Endodermal cell (in vitro differentiated cells): Measurements from ENCODE around the gene NCAM1. TPM values are rescaled to one million over a fixed set of nuclear protein-coding genes. Genes with fewer than 3 reads are reported as not detected.

ENCODE experiments used
- DNase-seq: peaks from one replicate; pipeline ENCODE4 v3.0.0-alpha.2; 2017
- H3K27ac ChIP-seq: 2 replicates; pipeline ENCODE4 v1.5.1; 2013; ENCODE audit warnings: mild to moderate bottlenecking, low read depth, low read length, moderate library complexity
- H3K27me3 ChIP-seq: 2 replicates; pipeline ENCODE4 v1.6.1; 2013; ENCODE audit warnings: mild to moderate bottlenecking, low read length, moderate library complexity; ENCODE audit not compliant: insufficient read depth, control insufficient read depth, poor library complexity, severe bottlenecking
- H3K36me3 ChIP-seq: 2 replicates; pipeline ENCODE4 v1.7.0; 2013; ENCODE audit warnings: mild to moderate bottlenecking, low read length, moderate library complexity; ENCODE audit not compliant: control insufficient read depth, insufficient read depth
- H3K4me1 ChIP-seq: one replicate; pipeline ENCODE4 v1.7.0; 2013; ENCODE audit warnings: low read length; ENCODE audit not compliant: control insufficient read depth, insufficient read depth
- H3K4me3 ChIP-seq: 2 replicates; pipeline ENCODE4 v1.5.1; 2013; ENCODE audit warnings: mild to moderate bottlenecking, low read length, moderate library complexity
- H3K9ac ChIP-seq: 2 replicates; pipeline ENCODE4 v1.6.1; 2013; ENCODE audit warnings: mild to moderate bottlenecking, low read length, moderate library complexity; ENCODE audit not compliant: poor library complexity, severe bottlenecking; ENCODE audit errors: extremely low read depth
- H3K9me3 ChIP-seq: 2 replicates; pipeline ENCODE4 v1.6.1; 2013; ENCODE audit warnings: mild to moderate bottlenecking, low read length, moderate library complexity; ENCODE audit not compliant: control insufficient read depth
- H3K27ac Mint-ChIP-seq: 2 replicates; pipeline ENCODE4 v1.8.0; 2020; ENCODE audit warnings: mixed read lengths
- H3K27me3 Mint-ChIP-seq: 2 replicates; pipeline ENCODE4 v1.8.0; 2021; ENCODE audit warnings: mild to moderate bottlenecking, mixed read lengths; ENCODE audit not compliant: insufficient read depth
- H3K36me3 Mint-ChIP-seq: 2 replicates; pipeline ENCODE4 v1.8.0; 2020; ENCODE audit warnings: low read depth, mixed read lengths
- H3K4me1 Mint-ChIP-seq: 2 replicates; pipeline ENCODE4 v1.8.0; 2020; ENCODE audit warnings: mixed read lengths
- H3K4me3 Mint-ChIP-seq: 2 replicates; pipeline ENCODE4 v1.8.0; 2020; ENCODE audit warnings: mild to moderate bottlenecking, moderate library complexity, mixed read lengths
- H3K9me3 Mint-ChIP-seq: 2 replicates; pipeline ENCODE4 v1.8.0; 2020; ENCODE audit warnings: mild to moderate bottlenecking, mixed read lengths
- WGBS, 2 experiments: methylation state at CpG; one replicate each; pipeline versions ENCODE4 v1.1.5 to v1.1.7; 2013; ENCODE audit warnings: missing lambda C conversion rate in 2 of 2, mixed read lengths in 1 of 2; ENCODE audit not compliant: insufficient coverage in 1 of 2, insufficient read length in 1 of 2; 5-methylcytosine and 5-hydroxymethylcytosine counted together
- total RNA-seq, 2 donors: library from RNA; stranded (reverse); fragmentation: NEBNext Ultra II Directional in 1 of 2; extraction: Animal tissue kit (Norgen Biotek cat#: 25700) in 1 of 2; gene quantifications; 2 replicates in 1 of 2; 3 replicates in 1 of 2; pipeline ENCODE4 v1.2.1, GENCODE V29; 2021
- TF ChIP-seq, protein P1 (sequence below): fragments of 200-600 bp; sonication (generic); conservative IDR thresholded peaks from 2 replicates; pipeline ENCODE4 v1.5.0; 2021; ENCODE audit warnings: antibody characterized with exemption, mild to moderate bottlenecking

The NCAM1 gene
- total RNA-seq, 2 donors from 2014 or later, result 1.6 to 2.9 TPM

DNA sequence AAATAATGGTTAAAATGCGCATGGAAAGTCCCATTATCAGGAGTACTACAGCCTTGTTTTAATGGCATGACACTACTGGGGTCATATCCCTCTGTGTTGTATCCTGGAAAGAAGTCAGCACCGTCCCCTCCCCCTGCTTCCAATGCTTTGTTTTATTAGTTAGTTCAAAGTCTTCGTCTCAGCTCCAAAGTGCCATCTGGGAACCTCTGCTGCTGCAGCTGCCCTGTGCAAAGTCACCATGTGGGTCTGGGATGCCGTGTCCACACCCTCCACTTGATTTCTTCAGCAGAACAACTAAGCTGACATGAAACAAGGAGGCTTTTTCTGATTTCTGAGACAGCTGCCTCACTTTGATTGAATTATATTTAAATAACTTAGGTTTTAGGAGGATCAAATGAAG lies 29.5 kb upstream of the NCAM1 start:
- peaks cover 16% of the 10 kb centered on the region for H3K4me1 Mint-ChIP-seq
- Histone ChIP-seq H3K27me3 (no peaks in the 10 kb centered on the region), H3K9me3 (no peaks in the 10 kb centered on the region), H3K4me3 (no peak overlapping the region), H3K27ac (no peak overlapping the region), H3K36me3 (no peaks in the 10 kb centered on the region), H3K4me1 (no peaks in the 10 kb centered on the region), H3K9ac (no peak overlapping the region)
- no peak for DNase-seq
- no peak overlapping the region for H3K4me3 Mint-ChIP-seq
- peaks cover 3% of the 10 kb centered on the region for H3K9me3 Mint-ChIP-seq
- TF ChIP-seq, protein P1, sequence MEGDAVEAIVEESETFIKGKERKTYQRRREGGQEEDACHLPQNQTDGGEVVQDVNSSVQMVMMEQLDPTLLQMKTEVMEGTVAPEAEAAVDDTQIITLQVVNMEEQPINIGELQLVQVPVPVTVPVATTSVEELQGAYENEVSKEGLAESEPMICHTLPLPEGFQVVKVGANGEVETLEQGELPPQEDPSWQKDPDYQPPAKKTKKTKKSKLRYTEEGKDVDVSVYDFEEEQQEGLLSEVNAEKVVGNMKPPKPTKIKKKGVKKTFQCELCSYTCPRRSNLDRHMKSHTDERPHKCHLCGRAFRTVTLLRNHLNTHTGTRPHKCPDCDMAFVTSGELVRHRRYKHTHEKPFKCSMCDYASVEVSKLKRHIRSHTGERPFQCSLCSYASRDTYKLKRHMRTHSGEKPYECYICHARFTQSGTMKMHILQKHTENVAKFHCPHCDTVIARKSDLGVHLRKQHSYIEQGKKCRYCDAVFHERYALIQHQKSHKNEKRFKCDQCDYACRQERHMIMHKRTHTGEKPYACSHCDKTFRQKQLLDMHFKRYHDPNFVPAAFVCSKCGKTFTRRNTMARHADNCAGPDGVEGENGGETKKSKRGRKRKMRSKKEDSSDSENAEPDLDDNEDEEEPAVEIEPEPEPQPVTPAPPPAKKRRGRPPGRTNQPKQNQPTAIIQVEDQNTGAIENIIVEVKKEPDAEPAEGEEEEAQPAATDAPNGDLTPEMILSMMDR, result no peak
- no peaks in the 10 kb centered on the region for H3K36me3 Mint-ChIP-seq
- peaks cover 14% of the 10 kb centered on the region for H3K27me3 Mint-ChIP-seq
- WGBS, 2 experiments, result 87 to 100% methylated on average over 2 to 4 of the region's 4 CpGs
- H3K27ac Mint-ChIP-seq, result no peak overlapping the region

DNA sequence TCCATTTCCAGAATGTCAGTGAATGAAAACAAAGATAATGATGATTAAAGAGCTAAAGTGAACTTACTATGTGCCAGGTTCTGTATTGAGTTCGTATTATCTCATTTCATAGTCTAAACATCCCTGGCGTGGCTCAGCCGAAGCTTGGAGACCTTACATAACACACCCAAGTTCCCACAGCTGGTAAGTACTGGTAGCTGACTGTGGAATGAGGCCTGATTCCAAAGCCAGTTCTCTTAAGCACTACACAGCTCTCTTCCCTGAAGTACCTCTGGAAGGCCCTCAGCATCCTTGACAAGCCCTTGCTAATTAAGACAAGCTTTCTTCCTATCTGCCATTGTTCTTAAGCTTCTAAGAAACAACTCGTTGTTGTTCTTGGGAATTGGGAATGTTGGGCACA lies 28.6 kb upstream of the NCAM1 start:
- DNase-seq, result no peak
- Mint-ChIP-seq H3K27me3 (peaks cover 14% of the 10 kb centered on the region), H3K36me3 (no peaks in the 10 kb centered on the region), H3K4me1 (peaks cover 14% of the 10 kb centered on the region), H3K9me3 (peaks cover 3% of the 10 kb centered on the region), H3K4me3 (no peak overlapping the region), H3K27ac (no peak overlapping the region)
- 95% methylated on average over 4 of the region's 4 CpGs; no CpG with 5 or more reads in 1 of the 2 experiments for WGBS, 2 experiments
- Histone ChIP-seq H3K4me3 (no peak overlapping the region), H3K27ac (no peak overlapping the region), H3K4me1 (no peaks in the 10 kb centered on the region), H3K27me3 (no peaks in the 10 kb centered on the region), H3K36me3 (no peaks in the 10 kb centered on the region), H3K9ac (no peak overlapping the region), H3K9me3 (no peaks in the 10 kb centered on the region)
- TF ChIP-seq, protein P1, result no peak

DNA sequence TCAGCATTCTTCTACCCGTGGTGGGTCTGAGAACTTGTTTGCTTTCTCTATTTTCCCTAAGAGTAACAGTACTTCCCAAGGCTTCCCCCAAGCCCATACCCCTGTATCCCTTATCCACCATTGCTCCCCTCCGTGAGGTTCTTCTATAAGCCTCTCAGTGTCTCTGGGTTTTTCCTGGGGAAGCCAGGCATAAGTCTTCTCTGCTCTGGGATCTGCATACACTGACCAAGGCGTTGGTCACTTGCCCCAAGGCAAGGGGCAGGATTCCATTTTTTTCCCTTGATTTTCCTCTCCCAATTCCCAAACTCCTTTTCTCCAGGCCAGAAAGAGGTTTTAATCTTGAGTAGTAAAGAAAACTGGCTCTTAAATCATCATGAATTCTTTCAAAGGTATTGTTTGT lies 27.2 kb upstream of the NCAM1 start:
- Histone ChIP-seq H3K36me3 (no peaks in the 10 kb centered on the region), H3K9me3 (no peaks in the 10 kb centered on the region), H3K9ac (no peak overlapping the region), H3K27me3 (no peaks in the 10 kb centered on the region), H3K4me3 (no peak overlapping the region), H3K4me1 (no peaks in the 10 kb centered on the region), H3K27ac (no peak overlapping the region)
- peaks cover 14% of the 10 kb centered on the region for H3K27me3 Mint-ChIP-seq
- no peaks in the 10 kb centered on the region for H3K36me3 Mint-ChIP-seq
- no peak overlapping the region for H3K4me3 Mint-ChIP-seq
- H3K9me3 Mint-ChIP-seq, result peaks cover 3% of the 10 kb centered on the region
- no peak for DNase-seq
- H3K4me1 Mint-ChIP-seq, result peaks cover 10% of the 10 kb centered on the region
- no peak overlapping the region for H3K27ac Mint-ChIP-seq
- WGBS, 2 experiments, result 77 to 86% methylated on average over 2 to 3 of the region's 3 CpGs
- TF ChIP-seq, protein P1, result no peak
